ENCODE measurements around the gene CALML5.

The CALML5 gene

DNA sequence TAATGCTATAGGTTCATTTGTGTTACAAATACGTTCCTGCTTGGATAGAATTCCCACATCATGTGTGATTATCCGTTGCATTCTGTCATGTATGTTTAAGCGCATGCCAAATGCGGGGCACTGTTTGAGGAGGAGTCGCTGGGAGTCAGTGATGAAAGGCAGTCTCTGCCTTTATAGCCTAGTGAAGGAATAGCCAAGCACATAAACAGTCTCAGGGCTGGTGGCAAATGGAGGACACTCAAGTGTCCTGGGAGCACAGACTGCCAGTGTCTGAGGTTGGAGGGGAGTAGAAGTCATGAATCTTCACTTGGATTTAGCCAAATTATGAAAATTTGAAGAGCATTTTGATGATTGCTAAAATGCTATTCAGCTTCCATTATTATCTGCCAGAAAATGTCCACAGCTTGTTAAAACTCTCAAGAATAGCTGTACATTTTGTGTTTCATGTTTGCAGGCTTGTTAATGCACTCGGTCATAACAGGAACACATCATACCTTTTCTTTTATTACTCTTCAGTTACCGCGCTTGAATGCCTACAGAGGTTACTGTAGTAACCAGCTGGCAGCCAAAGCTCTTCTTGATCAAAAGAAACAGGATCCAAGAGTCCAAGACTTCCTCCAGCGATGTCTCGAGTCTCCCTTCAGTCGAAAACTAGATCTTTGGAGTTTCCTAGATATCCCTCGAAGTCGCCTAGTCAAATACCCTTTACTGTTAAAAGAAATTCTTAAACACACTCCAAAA lies 45.5 kb downstream of the CALML5 start:
- H3K27ac ChIP-seq (replicated peaks) = no peak overlapping the region
- no peaks in the 10 kb centered on the region for H3K27me3 ChIP-seq (ENCODE audit: insufficient read depth, poor library complexity, severe bottlenecking)
- no peak for DNase-seq (ENCODE audit: low read depth in 1 of 2, low spot score in 1 of 2)
- no peak overlapping the region for H3K4me3 ChIP-seq (replicated peaks; ENCODE audit: insufficient read depth, low read length)
- TF ChIP-seq SPI1 (IDR thresholded peaks at IDR 0.05; ENCODE audit: borderline replicate concordance, low read depth) (no peak), GABPA (IDR thresholded peaks at IDR 0.05; ENCODE audit: low read depth) (no peak), POLR2AphosphoS5 (IDR thresholded peaks at IDR 0.05; ENCODE audit: low read depth) (no peak)
- TF ChIP-seq, protein P1, sequence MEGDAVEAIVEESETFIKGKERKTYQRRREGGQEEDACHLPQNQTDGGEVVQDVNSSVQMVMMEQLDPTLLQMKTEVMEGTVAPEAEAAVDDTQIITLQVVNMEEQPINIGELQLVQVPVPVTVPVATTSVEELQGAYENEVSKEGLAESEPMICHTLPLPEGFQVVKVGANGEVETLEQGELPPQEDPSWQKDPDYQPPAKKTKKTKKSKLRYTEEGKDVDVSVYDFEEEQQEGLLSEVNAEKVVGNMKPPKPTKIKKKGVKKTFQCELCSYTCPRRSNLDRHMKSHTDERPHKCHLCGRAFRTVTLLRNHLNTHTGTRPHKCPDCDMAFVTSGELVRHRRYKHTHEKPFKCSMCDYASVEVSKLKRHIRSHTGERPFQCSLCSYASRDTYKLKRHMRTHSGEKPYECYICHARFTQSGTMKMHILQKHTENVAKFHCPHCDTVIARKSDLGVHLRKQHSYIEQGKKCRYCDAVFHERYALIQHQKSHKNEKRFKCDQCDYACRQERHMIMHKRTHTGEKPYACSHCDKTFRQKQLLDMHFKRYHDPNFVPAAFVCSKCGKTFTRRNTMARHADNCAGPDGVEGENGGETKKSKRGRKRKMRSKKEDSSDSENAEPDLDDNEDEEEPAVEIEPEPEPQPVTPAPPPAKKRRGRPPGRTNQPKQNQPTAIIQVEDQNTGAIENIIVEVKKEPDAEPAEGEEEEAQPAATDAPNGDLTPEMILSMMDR (IDR thresholded peaks at IDR 0.05; ENCODE audit: insufficient read depth, low read length) = no peak
- TF ChIP-seq, protein P2, sequence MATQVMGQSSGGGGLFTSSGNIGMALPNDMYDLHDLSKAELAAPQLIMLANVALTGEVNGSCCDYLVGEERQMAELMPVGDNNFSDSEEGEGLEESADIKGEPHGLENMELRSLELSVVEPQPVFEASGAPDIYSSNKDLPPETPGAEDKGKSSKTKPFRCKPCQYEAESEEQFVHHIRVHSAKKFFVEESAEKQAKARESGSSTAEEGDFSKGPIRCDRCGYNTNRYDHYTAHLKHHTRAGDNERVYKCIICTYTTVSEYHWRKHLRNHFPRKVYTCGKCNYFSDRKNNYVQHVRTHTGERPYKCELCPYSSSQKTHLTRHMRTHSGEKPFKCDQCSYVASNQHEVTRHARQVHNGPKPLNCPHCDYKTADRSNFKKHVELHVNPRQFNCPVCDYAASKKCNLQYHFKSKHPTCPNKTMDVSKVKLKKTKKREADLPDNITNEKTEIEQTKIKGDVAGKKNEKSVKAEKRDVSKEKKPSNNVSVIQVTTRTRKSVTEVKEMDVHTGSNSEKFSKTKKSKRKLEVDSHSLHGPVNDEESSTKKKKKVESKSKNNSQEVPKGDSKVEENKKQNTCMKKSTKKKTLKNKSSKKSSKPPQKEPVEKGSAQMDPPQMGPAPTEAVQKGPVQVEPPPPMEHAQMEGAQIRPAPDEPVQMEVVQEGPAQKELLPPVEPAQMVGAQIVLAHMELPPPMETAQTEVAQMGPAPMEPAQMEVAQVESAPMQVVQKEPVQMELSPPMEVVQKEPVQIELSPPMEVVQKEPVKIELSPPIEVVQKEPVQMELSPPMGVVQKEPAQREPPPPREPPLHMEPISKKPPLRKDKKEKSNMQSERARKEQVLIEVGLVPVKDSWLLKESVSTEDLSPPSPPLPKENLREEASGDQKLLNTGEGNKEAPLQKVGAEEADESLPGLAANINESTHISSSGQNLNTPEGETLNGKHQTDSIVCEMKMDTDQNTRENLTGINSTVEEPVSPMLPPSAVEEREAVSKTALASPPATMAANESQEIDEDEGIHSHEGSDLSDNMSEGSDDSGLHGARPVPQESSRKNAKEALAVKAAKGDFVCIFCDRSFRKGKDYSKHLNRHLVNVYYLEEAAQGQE (IDR thresholded peaks at IDR 0.05; ENCODE audit: insufficient replicate concordance, low read depth) = no peak

DNA sequence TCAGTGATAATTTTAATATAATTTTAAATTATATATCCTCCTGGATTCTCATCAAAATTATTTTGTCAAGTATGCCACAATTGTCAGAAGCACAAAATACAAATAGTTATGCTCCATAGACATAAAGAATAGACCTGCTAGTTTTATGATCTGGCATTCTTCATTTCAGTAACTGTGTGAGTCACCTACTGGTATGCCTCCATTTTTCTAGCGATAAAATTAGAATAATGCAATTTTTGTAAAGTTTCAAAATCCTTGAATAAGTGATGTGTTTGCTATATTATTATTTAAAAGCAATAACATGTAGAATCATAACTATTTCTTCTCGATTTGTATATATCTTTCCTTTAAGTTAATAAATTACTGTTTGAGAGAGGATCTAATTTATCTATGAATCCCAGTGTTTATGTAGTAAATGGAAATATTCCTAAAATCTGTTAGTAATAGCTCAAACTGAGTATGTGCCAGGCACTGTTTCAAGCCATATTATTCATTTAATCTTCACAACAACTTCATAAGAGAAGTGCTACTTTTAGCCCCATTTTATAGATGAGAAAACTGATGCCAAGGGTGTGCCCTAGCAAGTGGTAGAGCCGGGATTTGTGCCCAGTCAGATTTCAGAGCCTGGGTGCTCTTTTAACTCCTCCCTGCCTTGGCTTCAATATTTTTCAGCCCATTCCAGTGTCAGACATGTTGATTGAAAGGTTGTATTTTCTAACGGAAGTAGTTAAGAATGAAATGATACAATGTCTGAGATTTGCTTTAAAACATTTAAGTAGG lies 48.6 kb downstream of the CALML5 start:
- Histone ChIP-seq H3K27ac (replicated peaks) (no peak overlapping the region), H3K27me3 (ENCODE audit: insufficient read depth, poor library complexity, severe bottlenecking) (no peaks in the 10 kb centered on the region), H3K4me3 (replicated peaks; ENCODE audit: insufficient read depth, low read length) (no peak overlapping the region)
- no peak for DNase-seq (ENCODE audit: low read depth in 1 of 2, low spot score in 1 of 2)
- TF ChIP-seq SPI1 (IDR thresholded peaks at IDR 0.05; ENCODE audit: borderline replicate concordance, low read depth) (no peak), GABPA (IDR thresholded peaks at IDR 0.05; ENCODE audit: low read depth) (no peak), POLR2AphosphoS5 (IDR thresholded peaks at IDR 0.05; ENCODE audit: low read depth) (no peak)
- TF ChIP-seq, protein P2 (IDR thresholded peaks at IDR 0.05; ENCODE audit: insufficient replicate concordance, low read depth) = no peak
- TF ChIP-seq, protein P1 (IDR thresholded peaks at IDR 0.05; ENCODE audit: insufficient read depth, low read length) = no peak

DNA sequence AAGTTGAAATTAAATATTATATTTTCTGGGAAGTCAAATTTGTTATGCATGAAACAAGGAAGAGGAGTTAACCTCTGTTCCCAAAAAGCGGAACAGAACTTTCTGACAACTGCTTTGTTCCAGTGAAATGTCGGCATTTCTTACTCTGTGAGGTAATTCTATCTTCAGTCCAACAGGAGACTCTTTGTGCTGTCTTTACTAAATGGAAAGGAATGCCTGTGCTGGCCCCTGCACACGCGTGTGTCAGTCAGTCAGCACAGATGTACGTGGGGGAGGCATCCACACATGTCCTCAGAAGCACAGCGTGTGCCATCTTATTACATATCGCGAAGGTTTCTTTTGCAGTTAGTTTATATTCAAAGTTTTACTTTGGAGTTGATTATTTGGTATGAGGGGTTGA lies 49.5 kb downstream of the CALML5 start:
- TF ChIP-seq, protein P2 (IDR thresholded peaks at IDR 0.05; ENCODE audit: insufficient replicate concordance, low read depth) = no peak
- TF ChIP-seq SPI1 (IDR thresholded peaks at IDR 0.05; ENCODE audit: borderline replicate concordance, low read depth) = peak; percentile 86
- TF ChIP-seq GABPA (IDR thresholded peaks at IDR 0.05; ENCODE audit: low read depth) = no peak
- TF ChIP-seq, protein P1 (IDR thresholded peaks at IDR 0.05; ENCODE audit: insufficient read depth, low read length) = no peak
- TF ChIP-seq POLR2AphosphoS5 (IDR thresholded peaks at IDR 0.05; ENCODE audit: low read depth) = no peak
- Histone ChIP-seq H3K4me3 (replicated peaks; ENCODE audit: insufficient read depth, low read length) (0 out of 2 replicates have a peak overlapping the region, but pooled peaks have one; percentile 12), H3K27me3 (ENCODE audit: insufficient read depth, poor library complexity, severe bottlenecking) (no peaks in the 10 kb centered on the region), H3K27ac (replicated peaks) (peak overlapping the region; percentile 45)
- peak; percentile 12 to 43 for DNase-seq (ENCODE audit: low read depth in 1 of 2, low spot score in 1 of 2)
